ENCODE data around the gene GHR. TPM values are rescaled to one million over a fixed set of nuclear protein-coding genes. Genes with fewer than 3 reads are reported as not detected.
"Not testable (repeated sequence)": the region's sequence is repeated elsewhere in the genome, so short reads cannot be mapped to it uniquely, and the experiment has no call there.

GHR gene
- total RNA-seq, 1 experiment from 2014 or later = not detected

GRCh38 chr5:42569953-42570548, 146.8 kb downstream of the GHR start:
- no peak for DNase-seq (ENCODE audit: low read depth)

GRCh38 chr5:42570966-42571960, 148.0 kb downstream of the GHR start:
- DNase-seq (ENCODE audit: low read depth) = no peak

GRCh38 chr5:42572313-42572712, 149.1 kb downstream of the GHR start:
- no peak for DNase-seq (ENCODE audit: low read depth)

- DNase-seq (ENCODE audit: low read depth) = no peak
Observed at GRCh38 chr5:42573386-42573785, 150.1 kb downstream of the GHR start.

- DNase-seq (ENCODE audit: low read depth) = not testable (repeated sequence)
Observed at GRCh38 chr5:42575914-42576313, 152.7 kb downstream of the GHR start.

GRCh38 chr5:42578901-42579300, 155.7 kb downstream of the GHR start:
- DNase-seq (ENCODE audit: low read depth) = not testable (repeated sequence)

GRCh38 chr5:42579320-42579719, 156.1 kb downstream of the GHR start:
- no peak for DNase-seq (ENCODE audit: low read depth)

GRCh38 chr5:42581845-42582244, 158.6 kb downstream of the GHR start:
- no peak for DNase-seq (ENCODE audit: low read depth)

GRCh38 chr5:42582723-42583122, 159.5 kb downstream of the GHR start:
- DNase-seq (ENCODE audit: low read depth) = no peak

GRCh38 chr5:42583322-42583721, 160.1 kb downstream of the GHR start:
- DNase-seq (ENCODE audit: low read depth) = peak; percentile 5

GRCh38 chr5:42586625-42587024, 163.4 kb downstream of the GHR start:
- no peak for DNase-seq (ENCODE audit: low read depth)

- no peak for DNase-seq (ENCODE audit: low read depth)
Observed at GRCh38 chr5:42587096-42587723, 164.0 kb downstream of the GHR start.

- DNase-seq (ENCODE audit: low read depth) = no peak
Observed at GRCh38 chr5:42590566-42590965, 167.3 kb downstream of the GHR start.

- DNase-seq (ENCODE audit: low read depth) = no peak
Observed at GRCh38 chr5:42591015-42591414, 167.8 kb downstream of the GHR start.

- DNase-seq (ENCODE audit: low read depth) = no peak
Observed at GRCh38 chr5:42592401-42593140, 169.3 kb downstream of the GHR start.

- no peak for DNase-seq (ENCODE audit: low read depth)
Observed at GRCh38 chr5:42593591-42593990, 170.4 kb downstream of the GHR start.

GRCh38 chr5:42595597-42595996, 172.4 kb downstream of the GHR start:
- DNase-seq (ENCODE audit: low read depth) = no peak

- DNase-seq (ENCODE audit: low read depth) = no peak
Observed at GRCh38 chr5:42596817-42597216, 173.6 kb downstream of the GHR start.

- DNase-seq (ENCODE audit: low read depth) = no peak
Observed at GRCh38 chr5:42597318-42597937, 174.2 kb downstream of the GHR start.

- DNase-seq (ENCODE audit: low read depth) = no peak
Observed at GRCh38 chr5:42598311-42598710, 175.1 kb downstream of the GHR start.

- DNase-seq (ENCODE audit: low read depth) = no peak
Observed at GRCh38 chr5:42599106-42599505, 175.9 kb downstream of the GHR start.
